ENCODE data around the gene UBR3.

Gene UBR3

DNA sequence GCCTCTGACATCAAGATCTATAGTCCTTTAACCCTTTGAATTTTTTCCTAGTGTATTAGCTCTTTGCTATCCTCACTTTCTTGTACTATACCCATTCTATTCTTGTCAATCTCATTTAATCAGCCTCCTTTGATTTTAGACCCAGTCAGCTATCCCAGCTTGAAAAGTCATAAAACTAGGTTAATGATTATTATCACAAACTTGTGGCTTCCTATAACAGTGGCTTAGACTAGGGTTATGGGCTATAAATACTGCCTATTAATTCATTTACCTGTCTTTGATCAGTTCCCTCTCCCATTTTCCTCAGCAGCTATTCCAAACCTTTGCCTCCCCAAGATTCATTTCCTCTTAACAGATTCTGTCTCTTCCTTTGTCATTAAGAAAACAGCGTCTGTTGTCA lies 174.8 kb downstream of the UBR3 start:
- DNase-seq (ENCODE audit: low read depth in 2 of 2, low spot score in 1 of 2): no peak

DNA sequence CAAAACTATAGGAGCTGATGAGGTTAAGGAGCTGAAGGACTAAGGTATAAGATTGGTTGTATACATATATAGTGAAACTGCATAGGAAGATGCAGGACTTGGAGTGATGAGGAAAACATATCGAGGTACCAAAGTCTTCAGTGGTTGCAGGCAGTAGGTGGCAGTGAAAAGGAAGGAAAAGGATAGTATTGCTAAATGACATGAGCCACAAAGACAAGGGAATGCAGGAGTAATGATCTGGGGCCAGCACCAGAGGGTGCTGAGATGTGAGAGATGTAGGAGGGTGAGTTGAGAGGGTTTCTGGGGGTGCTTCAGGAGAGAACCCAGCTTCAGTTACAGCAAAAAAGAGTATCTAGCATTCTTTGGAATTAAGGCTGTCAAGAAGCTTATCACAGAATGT lies 178.4 kb downstream of the UBR3 start:
- no peak for DNase-seq (ENCODE audit: low read depth in 2 of 2, low spot score in 1 of 2)

DNA sequence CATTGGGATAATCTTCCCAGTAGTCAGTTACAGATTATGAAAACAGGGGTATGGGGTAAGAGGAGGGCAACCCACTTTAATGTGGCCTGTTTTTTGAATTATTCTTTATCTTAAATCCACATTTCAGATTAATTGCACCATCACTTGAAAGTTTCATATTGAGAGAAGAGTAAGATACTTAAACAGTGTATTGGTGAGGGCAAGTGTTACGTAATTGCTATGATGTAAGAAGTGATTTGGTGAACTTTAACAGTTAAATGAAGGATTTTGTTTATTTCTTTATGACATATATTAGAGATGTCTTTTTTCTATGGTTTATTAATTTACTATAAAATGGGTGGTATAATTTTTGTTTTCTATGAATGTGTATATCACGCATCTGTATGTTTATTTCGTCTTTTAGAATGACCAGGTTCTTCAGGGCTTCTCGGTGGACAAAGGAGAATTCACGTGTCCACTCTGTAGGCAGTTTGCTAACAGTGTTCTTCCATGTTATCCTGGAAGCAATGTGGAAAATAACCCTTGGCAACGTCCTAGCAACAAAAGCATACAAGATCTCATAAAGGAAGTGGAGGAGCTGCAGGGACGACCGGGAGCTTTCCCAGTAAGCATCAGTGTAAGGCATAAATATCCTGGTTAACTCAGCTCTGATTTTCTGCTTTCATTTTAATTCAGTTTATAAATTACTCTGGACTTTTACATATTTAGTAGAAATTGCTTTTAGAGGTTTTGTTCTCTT lies 179.5 kb downstream of the UBR3 start:
- DNase-seq (ENCODE audit: low read depth in 2 of 2, low spot score in 1 of 2): no peak

DNA sequence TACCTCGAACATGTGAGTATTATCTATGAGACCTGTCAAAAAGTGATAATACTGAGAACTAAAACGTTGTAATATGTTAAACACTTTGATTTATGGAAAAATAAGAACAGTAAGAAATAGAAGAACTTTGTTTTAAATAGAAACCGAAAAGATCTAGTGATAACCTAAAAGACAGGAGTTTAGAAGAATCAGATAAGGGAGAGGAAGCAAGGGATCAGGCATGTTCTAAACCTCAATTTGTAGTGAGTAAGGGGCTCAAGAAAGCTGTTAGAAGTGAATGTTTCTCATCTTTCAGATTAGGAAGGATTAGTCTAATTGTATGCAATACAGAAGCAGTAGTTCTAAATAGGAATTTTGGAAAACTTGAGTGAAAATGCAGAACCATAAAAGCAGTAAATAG lies 182.0 kb downstream of the UBR3 start:
- no peak for DNase-seq (ENCODE audit: low read depth in 2 of 2, low spot score in 1 of 2)

DNA sequence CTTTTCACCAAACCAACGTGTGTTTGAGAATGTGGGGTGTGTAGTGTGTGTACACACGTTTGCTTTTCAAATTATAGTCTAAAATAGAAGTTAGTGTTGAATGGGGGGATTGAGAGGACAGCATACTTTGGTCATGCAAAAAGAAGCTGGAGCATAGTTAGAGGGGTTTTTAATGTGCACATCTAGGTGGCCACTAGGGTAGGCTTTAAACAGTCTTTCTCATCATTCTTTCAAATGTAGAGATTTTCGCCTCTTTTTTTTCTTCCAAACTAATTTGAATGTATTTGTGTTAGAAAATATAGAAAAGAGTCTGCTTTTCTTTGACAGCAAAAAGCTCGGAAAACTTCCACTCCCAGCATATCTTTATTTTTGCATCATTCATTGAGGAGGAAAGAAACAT lies 185.5 kb downstream of the UBR3 start:
- no peak for DNase-seq (ENCODE audit: low read depth in 2 of 2, low spot score in 1 of 2)

DNA sequence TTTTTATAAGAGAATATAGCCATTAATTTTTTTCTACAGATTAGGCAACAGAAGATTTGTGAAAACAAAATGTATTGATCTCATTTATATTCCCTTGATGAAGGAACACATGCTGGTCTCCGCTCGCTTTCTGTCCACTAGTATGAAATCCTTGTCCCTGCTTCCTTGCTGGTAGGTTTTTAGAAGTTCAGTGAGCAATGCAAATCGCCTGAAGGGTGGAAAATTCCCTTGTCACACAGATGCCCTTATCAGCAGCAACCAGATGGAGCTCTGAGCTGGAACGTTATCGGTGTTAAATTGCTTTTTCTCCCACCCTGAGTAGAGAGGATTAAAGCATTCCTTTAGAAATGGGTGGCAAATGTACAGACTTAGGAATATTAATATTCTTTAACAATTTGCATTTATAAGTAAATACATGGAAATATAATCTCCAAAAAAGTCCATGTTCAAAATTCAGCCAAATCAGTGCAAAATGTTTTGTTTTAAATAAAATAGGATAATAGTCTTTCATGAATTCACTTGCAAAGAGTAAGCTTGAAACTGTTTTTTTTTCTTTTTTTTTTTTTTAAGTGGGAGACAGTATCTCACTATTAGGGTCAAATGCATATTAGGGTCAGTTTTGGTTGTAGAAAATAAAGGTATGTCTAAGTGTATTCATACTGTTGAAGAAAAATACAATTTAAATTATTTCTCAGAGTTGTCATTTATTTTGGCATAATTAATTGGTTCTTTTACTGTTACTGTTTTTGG lies 186.7 kb downstream of the UBR3 start:
- no peak for DNase-seq (ENCODE audit: low read depth in 2 of 2, low spot score in 1 of 2)

DNA sequence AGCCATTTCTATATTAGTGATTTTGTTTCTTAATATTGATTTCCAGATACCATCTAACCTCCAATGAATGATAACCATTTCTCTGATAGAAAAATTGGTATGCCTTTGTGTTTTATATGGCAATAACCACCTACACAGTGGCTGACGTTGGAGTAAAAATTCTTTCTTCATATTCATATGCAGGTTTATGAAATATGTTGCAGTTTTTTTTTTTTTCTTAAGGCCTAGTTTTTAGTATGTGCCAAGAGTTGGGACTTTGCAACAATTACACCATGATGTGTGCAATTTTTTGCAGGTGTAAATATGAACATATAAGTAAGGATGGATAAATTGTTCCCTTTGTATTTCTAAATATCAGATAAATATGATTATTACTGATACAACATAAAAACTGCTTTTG lies 187.5 kb downstream of the UBR3 start:
- no peak for DNase-seq (ENCODE audit: low read depth in 2 of 2, low spot score in 1 of 2)

DNA sequence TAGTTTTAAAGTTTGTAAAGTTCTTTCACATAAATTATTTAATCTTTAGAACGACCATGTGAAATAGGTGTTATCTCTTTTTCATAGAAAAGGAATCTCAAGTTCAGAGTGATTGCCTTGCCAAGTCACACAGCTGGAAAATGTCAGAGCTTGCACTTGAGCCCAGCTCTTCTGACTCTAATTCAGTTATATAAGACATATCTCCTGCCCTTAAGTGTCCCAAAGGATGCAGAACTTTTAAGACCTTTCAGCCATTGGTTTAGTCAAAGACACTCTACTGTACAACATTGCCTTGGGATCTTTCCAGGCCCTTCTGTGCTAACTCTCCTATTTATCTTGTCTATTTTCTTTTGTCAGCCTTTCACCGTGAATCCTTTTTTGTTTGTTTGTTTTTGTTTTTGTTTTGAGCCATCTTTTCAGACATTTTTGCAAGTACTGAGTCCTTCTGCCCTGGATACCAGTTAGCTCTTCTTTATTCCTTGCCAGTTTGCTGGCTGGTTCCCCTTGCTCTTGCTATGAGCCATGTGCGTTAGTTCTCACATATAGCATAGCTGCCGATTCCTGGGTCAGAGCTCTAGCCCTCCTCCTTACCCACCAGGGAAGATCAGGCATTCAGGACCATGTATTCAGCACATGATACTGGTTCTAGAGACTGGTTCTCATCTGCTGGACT lies 190.7 kb downstream of the UBR3 start:
- DNase-seq (ENCODE audit: low read depth in 2 of 2, low spot score in 1 of 2): no peak

DNA sequence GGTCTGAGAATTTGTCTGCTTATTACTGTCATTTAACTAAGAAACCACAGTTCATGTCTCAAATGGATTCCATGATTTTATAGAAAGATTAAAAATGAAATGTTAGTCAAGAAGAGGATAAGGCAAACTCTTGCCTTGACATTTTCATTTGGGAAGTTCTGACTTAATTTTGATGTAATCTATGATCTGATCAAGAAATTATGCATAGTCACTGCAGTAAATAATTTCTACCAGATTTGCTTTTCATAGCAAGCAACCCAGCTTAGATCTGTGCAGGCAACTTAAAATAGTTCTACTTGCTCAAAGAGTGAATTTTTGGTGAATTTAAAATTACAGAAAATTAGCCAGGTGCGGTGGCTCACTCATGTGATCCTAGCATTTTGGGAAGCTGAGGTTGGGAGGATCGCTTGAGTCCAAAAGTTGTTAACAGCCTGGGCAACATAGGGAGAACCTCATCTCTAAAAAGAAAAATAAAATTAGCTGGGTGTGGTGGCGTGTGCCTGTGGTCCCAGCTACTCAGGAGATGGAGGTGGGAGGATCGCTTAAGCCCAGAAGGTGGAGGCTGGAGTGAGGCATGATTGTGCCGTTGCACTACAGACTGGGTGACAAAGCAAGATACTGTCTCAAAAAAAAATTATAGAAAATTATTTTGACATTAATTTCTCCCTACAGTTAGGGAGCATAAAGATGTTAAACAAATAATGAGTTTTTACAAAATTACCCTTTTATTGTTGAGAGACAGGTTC lies 192.0 kb downstream of the UBR3 start:
- DNase-seq (ENCODE audit: low read depth in 2 of 2, low spot score in 1 of 2): no peak

DNA sequence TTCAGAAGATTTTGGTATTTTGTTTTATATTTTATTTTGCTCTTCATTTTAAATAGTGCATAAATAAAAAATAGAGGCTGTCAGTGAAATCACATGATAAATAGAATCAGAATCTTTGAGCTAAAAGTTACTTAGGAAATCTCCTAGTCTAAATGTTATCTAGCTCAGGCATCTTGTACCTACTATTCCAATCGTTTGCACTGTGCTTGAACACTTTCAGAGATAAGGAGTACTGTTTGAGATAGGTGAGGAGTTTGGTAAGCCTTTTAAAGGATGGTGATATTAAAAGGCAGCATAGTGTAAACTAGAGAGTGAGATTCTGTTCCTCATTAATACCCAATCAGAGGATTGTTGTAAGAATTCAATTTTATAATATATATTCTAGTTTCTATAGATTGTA lies 193.5 kb downstream of the UBR3 start:
- no peak for DNase-seq (ENCODE audit: low read depth in 2 of 2, low spot score in 1 of 2)

DNA sequence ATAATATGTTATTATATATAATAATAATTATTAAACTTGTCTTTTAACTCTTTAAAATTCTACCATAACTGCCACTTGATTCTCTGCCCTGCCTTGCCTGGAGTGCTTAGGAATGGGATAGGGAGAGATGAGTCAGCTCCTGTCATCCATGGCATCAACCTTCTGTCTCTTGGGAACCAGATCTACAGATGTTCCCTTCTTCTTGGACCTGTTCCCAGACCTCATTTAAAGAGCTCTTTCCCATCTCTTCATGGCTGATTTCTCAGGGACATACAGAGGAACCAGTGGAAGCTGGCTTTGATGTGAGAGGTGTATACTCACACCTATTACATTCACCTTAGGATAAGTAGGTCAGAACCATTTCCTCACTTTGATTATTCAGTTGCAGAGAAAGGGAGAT lies 195.4 kb downstream of the UBR3 start:
- DNase-seq (ENCODE audit: low read depth in 2 of 2, low spot score in 1 of 2): no peak

DNA sequence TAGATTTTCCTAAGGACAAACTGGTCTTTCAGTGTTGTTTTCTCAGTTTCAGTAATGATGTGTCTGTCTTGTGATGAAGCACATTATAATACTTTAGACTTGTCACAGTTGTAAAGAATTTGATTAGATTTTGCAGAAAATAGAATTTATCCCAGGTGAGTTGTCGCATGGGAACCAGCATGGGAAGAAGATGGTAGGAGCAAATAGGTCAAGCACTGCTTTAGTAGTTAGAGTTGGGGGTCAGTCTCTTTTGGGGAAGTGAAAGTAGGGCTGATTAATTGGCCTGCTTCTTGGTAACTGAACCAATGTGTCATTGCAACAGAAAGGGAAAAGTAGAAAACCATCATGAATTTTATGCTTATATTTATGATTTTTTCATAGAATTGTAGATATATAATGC lies 197.5 kb downstream of the UBR3 start:
- DNase-seq (ENCODE audit: low read depth in 2 of 2, low spot score in 1 of 2): no peak

DNA sequence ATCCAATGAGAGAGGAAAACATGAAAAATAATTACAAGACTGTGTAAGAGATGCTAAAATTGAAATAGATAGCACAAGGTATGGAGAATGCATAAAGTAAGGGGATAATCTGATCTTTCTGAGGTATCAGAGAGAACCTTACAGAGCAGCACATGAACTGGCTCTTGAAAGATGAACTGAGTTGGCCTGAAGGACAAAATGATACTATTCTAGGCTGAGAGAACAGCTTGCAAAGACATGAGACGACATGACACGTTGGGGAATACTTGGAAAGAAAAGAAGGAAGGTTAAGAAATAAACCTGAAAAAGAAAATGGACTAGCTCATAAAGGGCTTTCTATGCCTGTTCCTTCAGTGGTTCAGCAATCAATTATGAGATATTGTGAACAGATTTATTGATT lies 198.0 kb downstream of the UBR3 start:
- no peak for DNase-seq (ENCODE audit: low read depth in 2 of 2, low spot score in 1 of 2)

DNA sequence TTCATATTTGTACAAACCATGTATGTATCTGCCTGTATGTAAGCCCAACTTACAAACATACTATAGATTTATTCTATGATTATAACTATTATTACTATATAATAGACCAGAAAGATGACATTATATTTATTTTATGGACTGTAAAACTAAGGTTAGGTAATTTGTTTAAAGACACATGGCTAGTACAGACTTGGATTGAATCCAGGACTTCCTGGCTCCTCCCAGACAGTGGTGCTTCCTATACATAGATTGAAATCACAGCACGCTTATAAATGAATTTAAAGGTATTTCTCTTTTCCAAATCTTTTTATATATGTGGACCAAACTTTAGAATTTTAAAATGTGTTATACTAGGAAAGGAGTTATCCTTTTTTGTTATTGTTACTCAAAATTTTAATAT lies 199.1 kb downstream of the UBR3 start:
- DNase-seq (ENCODE audit: low read depth in 2 of 2, low spot score in 1 of 2): no peak

DNA sequence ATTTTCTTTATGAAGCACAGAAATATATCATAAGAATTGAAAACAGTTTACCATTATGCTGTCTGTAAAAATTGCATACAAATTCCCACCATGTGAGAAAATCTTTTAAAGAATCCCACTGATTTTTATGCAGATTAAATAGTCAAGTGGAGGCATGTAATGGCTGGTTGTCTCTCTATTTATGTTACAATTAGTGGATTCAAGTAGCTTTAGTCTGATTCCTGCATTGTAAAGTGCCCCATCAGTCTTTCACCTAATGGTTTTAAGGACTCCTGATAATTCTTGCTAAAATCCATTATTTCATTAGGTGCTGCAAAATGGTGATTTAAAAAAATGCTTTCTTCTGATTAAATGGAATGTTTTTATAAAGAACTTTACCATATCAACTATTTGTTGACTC lies 202.3 kb downstream of the UBR3 start:
- DNase-seq (ENCODE audit: low read depth in 2 of 2, low spot score in 1 of 2): no peak

DNA sequence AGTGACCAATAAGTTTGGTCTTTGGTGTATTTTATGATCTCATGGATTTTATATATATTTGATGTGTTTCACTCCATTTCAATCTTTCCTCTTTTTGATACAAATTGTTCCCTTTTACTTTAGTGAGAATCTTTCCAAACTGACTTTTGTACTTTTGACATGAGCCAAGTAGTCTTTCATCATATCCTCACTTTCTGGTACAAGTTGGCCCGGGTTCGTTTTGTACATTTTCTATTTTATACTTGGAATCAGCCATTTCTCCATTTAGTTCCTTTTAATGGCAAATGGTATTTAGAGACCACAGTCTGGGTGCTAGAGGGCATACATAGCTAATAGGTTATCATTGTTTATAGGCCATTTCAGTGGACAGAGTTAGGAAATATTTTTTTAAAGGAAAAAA lies 202.8 kb downstream of the UBR3 start:
- no peak for DNase-seq (ENCODE audit: low read depth in 2 of 2, low spot score in 1 of 2)

DNA sequence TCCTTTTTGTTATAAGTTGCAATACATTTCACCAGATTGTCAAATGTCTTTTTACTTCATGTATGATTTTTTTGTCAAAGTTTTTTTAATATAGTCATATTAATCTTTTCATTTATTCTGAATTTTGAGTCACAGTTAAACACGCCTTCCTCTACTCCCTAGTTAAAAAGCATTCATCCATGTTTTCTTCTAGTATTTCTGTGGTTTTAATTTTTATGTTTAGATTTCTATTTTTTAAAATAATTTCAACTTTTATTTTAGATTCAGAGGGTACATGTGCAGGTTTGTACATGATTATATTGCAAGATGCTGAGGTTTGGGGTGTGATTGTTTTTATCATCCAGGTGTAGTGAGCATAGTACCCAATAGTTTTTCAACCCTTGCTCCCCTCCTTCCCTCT lies 204.0 kb downstream of the UBR3 start:
- DNase-seq (ENCODE audit: low read depth in 2 of 2, low spot score in 1 of 2): no peak

DNA sequence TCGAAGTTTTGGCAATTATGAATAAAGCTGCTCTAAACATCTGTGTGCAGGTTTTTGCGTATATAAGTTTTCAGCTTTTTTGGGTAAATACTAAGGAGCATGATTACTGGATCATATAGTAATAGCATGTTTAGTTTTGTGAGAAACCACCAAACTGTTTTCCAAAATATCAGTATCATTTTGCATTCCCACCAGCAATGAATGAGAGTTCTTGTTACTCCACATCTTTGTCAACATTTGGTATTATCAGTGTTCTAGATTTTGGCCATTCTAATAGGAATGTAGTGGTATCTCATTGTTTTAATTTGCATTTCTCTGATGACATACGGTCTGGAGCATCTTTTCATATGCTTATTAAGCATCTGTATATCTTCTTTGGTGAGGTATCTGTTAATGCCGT lies 207.3 kb downstream of the UBR3 start:
- DNase-seq (ENCODE audit: low read depth in 2 of 2, low spot score in 1 of 2): no peak

DNA sequence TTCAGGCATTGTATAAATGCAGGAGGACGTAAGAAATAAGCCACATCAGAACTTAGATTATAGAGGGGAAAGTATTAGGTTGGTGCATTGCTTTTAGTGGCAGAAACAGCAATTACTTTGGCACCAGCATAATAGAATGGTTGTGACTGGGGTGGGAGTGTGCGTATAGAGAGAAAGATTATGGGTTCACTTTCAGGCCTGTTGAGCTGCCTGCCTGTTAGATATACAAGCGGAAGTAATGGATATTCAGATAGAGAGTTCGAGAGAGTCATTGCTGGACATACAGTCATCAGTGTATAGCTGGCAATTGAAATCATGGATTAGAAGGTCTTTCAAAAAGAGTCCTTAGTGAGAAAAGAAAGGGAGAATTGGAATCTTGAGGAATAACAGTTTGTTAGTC lies 211.5 kb downstream of the UBR3 start:
- DNase-seq (ENCODE audit: low read depth in 2 of 2, low spot score in 1 of 2): no peak

DNA sequence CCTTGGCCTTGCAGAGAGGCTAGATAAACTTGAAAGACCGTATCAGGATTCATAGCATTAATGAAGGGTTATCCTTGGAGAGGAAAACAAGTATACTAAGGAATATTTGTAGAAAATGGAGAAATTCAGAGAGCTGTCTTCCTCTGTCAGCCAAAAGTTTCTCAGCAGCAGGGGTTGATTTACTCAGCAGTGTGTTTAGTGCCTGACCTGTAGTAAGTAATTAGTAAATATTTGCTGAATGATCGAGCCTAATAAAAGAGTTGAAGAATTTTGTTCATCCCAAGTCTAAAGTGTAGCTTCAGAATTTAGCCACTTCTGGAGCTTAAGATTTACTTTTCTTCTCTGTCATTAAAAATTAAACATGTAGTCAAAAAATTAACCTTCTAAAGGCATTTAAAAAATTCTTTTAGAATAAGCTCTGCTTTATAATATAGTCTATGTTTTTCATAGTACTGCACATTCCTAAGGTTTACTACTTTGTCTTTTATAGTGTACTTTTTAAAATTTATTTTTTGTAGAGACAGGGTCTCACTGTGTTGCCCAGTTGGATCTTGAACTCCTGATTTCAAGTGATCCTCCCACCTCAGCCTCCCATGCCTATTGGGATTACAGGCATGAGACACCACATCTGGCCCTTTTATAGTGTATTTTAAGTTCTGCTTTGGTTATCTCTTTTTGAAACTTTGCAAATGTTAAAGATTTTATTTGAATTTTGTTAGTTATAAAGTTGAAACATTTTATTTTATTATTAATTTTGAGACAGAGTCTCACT lies 212.3 kb downstream of the UBR3 start:
- DNase-seq (ENCODE audit: low read depth in 2 of 2, low spot score in 1 of 2): no peak
